Measurements from ENCODE around the gene CYFIP1.

CYFIP1 gene

DNA sequence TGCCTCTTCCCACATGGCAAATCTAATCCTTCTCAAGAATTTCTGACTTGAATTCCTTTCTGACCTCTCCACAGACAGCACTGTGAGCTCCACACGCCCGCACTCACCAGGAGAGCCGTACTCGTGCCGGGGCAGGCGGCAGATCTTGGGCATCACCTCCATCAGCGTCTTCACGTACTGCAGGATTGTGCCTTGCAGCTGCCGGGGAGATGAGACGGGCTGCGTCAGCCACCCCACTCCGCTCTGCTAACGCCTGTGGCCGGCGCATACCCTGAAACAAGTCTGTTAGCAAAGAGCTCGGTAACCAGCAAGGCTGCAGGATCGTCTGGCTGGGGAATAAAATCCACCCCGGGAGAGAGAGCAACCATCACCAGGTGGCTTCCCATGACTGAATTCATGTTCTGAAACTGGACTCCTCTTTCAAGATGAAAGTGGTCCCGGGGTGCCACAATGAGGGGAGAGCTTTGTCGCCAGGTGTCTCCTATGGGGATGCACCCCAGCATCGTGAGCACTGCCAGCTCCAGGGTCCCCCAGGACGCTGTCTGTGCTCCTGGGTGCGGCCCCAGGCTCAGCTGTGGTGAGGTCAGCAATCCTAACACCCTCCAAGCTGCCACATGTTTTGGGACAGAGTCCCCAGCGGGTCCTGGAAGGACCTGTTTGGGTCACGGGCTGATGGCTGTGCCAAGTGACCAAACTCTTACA lies 98.3 kb downstream of the CYFIP1 start:
- H3K27ac ChIP-seq: no peak overlapping the region
- TF ChIP-seq ZFX (IDR thresholded peaks at IDR 0.05; ENCODE audit: borderline replicate concordance): no peak
- TF ChIP-seq, protein P1, sequence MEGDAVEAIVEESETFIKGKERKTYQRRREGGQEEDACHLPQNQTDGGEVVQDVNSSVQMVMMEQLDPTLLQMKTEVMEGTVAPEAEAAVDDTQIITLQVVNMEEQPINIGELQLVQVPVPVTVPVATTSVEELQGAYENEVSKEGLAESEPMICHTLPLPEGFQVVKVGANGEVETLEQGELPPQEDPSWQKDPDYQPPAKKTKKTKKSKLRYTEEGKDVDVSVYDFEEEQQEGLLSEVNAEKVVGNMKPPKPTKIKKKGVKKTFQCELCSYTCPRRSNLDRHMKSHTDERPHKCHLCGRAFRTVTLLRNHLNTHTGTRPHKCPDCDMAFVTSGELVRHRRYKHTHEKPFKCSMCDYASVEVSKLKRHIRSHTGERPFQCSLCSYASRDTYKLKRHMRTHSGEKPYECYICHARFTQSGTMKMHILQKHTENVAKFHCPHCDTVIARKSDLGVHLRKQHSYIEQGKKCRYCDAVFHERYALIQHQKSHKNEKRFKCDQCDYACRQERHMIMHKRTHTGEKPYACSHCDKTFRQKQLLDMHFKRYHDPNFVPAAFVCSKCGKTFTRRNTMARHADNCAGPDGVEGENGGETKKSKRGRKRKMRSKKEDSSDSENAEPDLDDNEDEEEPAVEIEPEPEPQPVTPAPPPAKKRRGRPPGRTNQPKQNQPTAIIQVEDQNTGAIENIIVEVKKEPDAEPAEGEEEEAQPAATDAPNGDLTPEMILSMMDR (IDR thresholded peaks at IDR 0.05): no peak

GRCh38 chr15:22880981-22881738 lies 99.0 kb downstream of the CYFIP1 start:
- H3K27ac ChIP-seq: no peak overlapping the region
- TF ChIP-seq, protein P1 (IDR thresholded peaks at IDR 0.05): no peak
- no peak for TF ChIP-seq ZFX (IDR thresholded peaks at IDR 0.05; ENCODE audit: borderline replicate concordance)

DNA sequence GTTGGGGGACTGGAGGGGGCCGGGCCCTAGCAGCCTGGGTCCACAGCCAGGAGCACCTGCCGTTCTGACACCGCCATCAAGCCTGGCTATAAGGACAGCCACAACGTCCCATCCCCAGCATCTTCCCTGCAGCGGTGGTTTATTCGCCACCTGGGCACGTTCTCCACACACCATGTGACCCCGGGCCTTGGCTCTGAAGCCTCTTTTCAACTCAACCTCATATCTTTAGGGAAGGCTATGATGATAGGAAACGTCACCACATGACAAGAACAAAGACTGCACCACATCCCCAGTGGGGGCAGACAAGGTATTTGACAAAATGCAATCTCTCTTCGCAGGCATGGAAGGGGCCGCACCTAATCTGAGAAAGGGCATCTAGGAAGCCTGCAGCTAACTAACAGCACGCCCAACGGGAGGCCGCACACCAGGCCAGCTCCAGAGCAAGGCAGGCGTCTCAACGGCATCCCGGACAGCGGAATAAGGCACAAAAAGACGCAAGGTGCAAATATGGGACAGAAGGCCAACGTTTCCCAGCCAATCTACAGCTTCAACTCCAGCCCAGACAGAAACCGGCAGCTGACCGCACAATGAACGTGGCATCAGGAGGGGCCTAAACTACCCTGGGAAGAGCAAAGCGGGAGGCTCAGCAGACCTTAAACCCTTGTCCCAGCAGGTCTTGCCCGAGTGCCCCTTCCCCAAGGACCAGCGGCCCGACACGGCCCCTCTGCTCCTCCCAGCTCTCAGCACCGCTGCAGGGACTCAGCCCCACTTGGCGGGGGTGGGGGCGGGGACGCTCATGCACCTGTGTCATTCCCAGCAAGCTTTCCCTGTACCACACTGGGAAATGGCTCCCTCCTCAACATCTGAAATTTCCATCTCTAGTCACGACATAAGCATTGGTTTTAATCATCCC lies 99.8 kb downstream of the CYFIP1 start:
- no peak overlapping the region for H3K27ac ChIP-seq
- TF ChIP-seq, protein P1 (IDR thresholded peaks at IDR 0.05): no peak
- no peak for TF ChIP-seq ZFX (IDR thresholded peaks at IDR 0.05; ENCODE audit: borderline replicate concordance)

GRCh38 chr15:22878103-22878502 lies 102.1 kb downstream of the CYFIP1 start:
- TF ChIP-seq, protein P1 (IDR thresholded peaks at IDR 0.05): no peak
- no peak for TF ChIP-seq ZFX (IDR thresholded peaks at IDR 0.05; ENCODE audit: borderline replicate concordance)
- H3K27ac ChIP-seq: no peak overlapping the region

GRCh38 chr15:22877607-22878006 lies 102.6 kb downstream of the CYFIP1 start:
- TF ChIP-seq, protein P1 (IDR thresholded peaks at IDR 0.05): no peak
- no peak for TF ChIP-seq ZFX (IDR thresholded peaks at IDR 0.05; ENCODE audit: borderline replicate concordance)

GRCh38 chr15:22877117-22877516 lies 103.1 kb downstream of the CYFIP1 start:
- TF ChIP-seq, protein P1 (IDR thresholded peaks at IDR 0.05): no peak
- no peak for TF ChIP-seq ZFX (IDR thresholded peaks at IDR 0.05; ENCODE audit: borderline replicate concordance)
- H3K27ac ChIP-seq: no peak overlapping the region

More at GRCh38 chr15:22877607-22878006, 102.6 kb downstream of the CYFIP1 start:
- H3K27ac ChIP-seq: no peak overlapping the region

Data from 22Rv1 (cell line).